ENCODE results near the gene HS6ST3.
"Not testable (repeated sequence)": the region's sequence is repeated elsewhere in the genome, so short reads cannot be mapped to it uniquely, and the experiment has no call there.

HS6ST3 gene

DNA sequence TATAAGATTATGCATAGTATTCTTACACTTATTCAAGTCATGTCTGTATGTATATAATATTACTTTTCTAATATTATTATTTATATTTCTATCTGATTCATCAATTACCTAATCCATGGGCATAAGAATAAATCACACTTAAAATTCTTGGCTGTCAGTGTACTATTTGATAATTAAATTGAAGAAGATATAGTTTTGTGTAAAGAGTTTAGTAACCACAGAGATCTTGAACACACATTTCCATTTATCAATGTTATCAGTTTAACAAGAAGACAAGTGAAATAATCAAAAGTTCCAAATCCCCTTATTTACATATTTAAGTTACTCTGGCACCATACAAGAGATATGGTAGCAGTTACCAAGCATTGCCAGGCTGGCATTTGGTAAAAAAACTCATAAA, 659.9 kb downstream of the HS6ST3 start:
- DNase-seq = no peak

DNA sequence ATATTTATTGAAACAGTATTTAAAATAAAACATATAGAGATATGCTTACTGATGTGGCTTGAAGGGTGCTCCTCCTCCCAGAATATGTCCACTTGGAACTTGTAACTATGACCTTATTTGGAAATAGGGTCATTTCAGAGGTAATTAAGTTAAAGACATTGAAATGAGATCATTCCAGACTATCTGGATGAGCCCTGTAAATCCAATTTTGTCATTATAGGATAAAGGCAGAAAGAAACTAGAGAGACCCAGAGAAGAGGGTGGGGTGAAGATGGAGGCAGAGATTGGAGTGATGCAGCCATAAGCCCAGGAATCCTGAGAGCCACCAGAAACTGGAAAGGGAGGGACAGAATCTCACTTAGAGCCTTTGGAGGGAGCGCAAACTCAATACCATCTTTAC, 661.2 kb downstream of the HS6ST3 start:
- no peak for DNase-seq

DNA sequence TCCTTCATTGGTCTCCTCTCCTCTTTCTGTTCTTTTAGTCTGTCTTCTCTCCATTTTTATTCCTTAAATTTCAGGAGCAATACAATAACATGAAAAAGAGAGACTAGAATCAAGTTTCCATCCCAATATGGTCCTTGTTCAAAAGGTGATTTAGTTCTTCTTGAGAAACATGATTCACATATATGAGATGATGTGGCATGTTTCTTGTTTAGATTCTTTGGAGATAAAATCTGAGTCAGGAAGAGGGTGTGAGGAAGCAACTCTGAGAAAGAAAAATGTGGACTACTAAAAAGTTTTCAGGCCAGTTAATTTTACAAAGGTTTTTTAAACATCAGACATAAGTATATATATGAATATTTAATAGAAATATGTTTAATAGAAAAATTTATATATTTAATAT, 673.0 kb downstream of the HS6ST3 start:
- DNase-seq = no peak

DNA sequence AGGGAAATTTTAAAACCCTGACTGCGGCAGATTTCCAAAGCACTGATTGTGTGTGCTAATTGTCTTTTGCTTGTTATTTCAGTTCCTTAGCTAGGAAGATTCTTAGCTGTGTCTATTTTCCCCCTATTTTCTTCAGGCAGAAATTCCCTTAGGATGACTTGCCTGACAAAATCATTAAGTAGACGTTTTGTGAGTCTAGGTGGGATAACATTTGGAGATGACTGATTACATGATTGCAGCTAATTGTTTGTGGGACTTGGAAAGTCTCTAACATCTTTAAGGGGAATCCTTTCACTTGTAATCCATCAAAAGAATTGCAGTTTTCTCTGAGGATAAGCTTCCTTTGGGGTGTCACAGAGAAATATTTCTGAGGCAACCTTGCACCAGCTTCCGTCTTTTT, 676.4 kb downstream of the HS6ST3 start:
- no peak for DNase-seq

DNA sequence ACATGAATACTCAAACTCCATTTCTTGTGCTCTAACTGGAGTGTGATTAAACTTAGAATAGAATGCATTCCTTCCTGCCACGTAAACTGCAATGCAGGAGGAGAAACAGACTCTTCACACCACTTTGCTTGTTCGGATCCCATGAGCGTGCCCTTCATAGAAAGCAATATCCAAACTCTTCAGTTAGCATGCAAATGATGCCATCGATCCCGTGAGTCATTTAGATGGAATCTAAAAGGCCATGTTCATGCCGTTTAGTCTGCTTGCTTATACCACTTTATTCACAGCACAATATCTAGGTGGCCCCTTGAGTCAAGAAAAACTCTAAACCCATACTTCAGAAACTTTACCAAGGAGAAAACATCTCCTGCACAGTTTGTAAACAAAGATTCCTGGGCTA, 678.6 kb downstream of the HS6ST3 start:
- DNase-seq = no peak

DNA sequence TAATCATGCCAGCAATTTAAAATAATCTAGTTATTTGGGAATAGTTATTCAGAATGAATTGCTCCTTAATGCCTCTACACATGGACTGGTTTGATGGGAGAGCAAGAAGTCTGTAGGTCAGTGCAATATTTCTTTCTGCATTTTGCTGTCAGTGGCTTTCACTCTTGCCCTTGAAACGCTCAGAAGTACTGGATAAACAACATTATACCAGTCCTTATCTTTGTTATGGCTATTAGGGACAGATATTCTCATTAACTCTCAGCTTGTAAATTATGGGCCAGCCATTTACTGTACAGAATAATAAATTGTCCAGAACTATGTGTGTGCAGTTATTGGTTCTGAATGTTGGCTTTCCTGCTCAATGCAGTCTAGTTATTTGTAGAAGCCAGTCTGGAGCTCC, 680.0 kb downstream of the HS6ST3 start:
- DNase-seq = no peak

DNA sequence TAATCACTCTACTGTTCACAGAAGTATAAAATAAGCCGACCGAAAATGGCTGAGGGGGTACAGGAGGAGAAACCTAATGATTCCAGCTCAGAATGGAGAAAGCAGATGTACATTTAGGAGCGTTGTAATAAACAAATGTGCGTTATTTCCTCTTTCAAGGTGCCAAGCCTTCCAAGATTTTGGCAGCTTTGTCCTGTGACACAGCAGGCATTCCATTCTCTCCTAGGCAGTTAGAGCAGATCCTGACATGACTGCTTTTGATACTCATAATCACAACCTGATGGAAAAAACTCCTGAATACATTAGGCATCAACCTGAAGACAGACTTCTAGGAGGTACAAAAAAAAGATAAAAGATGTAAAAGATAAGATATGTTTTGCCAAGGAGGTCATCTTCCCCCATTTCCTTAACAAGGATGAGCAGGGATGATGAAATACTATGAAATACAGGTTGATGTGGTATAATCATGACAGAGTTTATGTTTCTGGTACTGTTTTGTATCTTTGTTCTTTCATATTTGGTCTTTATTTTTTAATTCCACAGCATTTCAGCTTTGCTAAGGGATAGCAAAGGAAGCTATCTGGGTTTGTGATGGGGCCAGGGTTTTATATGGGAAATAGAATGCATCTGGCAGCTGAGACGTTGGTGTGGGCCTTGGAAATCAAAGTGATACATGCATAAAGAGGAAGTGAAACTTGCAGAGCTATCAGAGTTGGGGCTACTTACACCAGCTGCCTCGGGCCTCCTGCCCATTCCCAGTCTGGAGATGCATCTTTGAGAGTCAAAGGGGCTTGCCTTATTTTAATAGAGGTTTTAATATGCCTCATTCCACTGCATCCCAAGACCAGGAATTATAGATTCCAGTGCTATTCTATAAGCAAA, 681.8 kb downstream of the HS6ST3 start:
- DNase-seq = no peak

DNA sequence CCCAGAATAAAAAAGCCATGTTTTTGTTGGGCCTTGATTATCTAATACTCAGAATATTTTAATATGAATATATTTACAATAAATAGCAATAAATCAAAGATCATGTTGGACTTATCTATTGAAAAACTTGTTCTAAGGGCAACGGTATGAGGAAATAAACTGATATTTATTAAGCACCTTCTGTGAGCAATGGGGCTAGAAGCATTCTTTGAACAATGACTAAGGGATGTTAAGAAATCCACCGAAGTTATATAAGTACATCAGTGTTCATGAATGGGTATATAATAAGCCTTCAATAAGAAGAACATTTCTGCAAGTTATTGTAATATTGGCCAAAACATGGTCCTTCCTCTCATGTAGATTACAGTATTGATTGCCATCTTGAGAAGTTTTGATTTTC, 682.5 kb downstream of the HS6ST3 start:
- DNase-seq = no peak

DNA sequence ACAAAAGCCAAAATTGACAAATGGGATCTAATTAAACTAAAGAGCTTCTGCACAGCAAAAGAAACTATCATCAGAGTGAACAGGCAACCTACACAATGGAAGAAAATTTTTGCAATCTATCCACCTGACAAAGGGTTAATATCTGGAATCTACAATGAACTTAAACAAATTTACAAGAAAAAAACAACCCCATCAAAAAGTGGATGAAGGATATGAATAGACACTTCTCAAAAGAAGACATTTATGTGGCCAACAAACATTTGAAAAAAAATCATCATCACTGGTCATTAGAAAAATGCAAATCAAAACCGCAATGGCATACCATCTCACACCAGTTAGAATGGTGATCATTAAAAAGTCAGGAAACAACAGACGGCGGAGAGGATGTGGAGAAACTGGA, 688.4 kb downstream of the HS6ST3 start:
- DNase-seq = not testable (repeated sequence)

DNA sequence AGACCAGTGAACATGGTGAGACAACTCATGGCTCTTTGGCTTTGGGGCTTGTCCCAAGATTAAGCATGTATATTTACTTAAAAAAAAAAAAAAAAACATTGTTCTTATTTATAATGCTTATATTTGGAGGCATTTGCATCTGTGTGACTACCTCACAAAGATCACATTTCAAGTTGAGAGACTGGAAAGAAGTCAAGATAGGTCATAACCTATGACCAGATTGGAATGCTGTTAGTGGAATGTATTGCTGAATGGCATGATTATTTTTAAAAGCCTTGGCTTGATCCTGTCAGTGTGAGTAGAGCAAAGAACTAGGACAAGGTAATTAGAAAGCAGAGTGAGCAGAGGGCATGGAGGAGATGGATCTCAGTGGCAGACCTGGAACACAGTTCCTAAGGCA, 689.8 kb downstream of the HS6ST3 start:
- no peak for DNase-seq

DNA sequence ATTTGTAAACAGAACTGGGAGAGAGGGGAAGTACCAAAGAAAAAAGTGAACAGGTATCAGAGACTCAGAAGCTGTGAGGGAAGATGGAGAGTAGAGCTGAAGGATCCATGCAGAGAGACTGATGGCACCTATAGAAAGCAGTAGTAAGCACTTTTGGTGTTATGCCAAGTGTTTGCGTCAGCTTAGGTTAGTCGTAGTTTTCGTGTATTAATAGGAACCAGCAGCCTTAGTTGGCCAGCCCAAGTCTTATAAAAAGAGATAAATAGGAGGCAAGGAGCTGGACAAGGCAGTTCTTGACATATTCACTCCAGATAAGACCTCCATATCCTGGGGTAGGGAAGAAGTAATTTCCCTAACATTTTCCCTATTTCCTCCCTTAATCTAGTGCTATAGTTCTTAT, 690.2 kb downstream of the HS6ST3 start:
- DNase-seq = no peak

DNA sequence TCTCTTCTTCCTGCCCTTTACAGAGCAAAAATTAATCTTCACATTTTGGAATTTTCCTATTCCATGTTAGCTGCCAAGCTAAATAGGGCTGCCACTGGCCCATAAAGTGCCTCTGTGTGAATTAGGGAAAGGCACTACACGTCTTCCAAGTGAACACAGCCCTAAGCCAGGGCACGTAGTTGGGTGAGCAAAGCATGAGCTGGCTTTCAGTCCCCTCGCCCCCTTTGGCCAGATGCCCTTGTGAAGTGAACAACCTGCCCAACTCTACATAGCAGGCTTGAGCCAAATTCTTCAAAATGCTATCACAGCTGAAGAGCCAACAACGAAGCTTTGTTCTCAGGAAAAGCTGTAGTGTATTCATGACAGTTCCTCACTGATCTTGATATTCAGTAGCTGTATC, 691.2 kb downstream of the HS6ST3 start:
- DNase-seq = no peak

DNA sequence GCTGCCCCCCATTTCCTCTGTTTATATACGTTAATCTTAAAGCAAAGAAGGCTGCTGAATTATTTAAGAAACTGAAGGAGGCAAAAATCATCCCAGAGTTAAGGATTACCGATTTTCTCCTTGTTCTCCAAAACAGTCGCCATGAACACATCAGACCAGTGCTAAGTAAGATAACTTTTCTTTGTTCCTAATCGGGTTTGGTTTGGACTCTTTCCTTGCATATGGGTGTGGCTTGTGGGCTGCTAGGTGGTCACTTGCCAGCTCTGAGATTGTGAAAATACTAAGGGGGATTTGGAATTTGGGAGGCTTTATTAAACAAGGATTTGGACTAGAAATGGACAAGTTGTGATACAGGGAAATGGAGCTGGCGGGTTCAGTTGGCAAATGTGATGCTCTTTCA, 692.3 kb downstream of the HS6ST3 start:
- no peak for DNase-seq

DNA sequence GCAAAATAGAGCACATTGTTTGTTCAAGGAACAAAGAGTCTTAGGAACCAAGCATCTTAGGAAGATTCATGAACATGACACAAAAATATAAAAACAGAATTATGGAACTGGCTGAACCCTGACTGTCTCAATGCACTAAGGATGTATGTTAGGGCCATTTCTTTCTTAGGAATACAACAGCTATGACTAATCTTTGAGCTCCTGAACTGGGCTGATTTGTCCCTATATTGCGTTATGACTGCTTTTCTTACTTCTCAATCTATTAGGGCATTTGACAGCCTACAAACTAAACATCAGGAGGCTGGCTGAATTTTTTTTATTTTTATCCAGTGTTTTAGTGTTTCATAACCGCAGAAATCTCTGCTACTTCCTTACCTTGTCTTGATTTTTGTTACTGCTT, 693.1 kb downstream of the HS6ST3 start:
- no peak for DNase-seq

DNA sequence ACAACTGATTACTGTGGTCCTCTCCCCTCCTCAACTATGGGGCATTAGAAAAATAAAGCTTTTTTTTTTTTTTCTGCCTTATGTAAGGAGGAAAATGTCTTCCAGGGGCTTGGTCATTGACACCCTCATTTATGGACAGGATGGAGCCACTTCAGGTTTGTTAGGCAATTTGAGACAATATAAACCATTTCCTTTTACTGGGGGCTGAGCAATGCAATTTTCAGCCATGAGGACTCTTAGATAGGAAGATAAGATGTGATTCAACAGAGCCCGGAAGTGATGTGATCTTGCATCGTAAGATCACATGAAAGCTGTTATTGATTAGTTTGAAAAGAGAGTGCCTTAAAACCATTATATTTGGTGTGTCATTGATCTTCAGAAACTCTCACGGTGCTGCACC, 693.6 kb downstream of the HS6ST3 start:
- no peak for DNase-seq

DNA sequence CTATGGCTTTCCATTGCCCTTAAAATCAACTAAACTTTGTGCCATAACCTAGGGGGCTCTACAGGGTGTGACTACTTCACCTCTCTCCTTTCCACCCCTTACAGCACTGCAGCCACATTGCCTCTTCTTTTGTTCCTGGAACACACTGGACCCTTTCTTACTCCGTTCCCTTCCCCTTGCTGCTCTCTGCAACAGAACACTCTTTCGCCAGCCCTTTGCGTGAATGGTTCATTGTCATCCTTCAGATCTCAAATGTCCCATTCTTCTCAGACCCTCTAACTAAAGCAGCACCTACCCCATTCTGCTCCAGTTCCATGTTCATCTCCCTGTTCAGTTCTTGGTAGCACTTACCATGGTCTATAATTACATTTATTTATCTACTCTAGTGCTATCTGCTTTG, 696.1 kb downstream of the HS6ST3 start:
- no peak for DNase-seq

DNA sequence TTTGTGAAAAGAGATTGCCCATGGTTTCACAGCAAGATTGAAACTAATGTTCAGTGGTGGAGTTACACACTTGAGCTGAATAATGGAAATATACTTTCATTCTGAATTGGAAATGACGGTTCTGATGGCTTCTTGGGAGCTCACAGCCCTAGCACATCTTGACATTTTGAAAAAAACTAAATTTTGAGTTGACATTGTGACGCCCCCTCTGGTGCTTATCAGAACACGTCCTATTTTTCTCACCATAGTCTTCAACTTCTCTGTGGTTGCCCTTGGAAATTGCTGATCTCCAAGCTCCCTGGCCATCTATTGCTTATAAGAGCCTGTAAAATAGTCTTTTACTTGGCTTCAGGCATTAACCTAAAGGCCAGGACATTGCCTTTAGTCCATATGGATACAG, 702.3 kb downstream of the HS6ST3 start:
- no peak for DNase-seq

DNA sequence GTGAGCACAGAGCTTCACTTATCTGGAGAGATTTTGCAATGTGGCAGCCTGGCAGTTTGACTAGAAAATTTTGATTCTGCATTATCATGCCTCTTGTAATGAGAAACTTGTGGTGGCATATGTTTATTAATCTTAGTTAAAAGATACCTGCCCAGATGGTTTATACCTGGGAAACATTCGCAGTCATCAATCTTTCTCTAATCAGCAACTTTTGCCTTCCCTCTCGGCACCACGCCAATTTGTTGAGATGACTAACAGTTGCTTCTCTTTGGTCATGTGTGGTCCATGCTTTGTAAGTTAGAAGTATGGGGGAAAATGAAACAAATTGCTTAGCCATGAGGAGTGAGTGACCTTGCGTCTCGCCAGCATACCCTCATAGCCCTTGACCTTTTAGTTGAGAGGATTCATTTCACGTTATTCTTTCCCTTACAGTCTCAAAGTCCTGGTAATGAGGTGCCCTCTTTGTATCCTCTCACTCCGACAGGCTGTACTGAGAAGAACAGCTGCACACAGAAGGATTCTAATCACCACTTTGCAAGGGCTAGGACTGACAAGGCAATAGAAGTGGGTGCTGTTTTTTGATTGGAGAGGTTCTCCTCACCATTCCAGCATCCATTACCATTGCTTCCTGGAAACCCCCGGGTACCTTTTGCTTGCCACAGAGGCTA, 703.0 kb downstream of the HS6ST3 start:
- no peak for DNase-seq

DNA sequence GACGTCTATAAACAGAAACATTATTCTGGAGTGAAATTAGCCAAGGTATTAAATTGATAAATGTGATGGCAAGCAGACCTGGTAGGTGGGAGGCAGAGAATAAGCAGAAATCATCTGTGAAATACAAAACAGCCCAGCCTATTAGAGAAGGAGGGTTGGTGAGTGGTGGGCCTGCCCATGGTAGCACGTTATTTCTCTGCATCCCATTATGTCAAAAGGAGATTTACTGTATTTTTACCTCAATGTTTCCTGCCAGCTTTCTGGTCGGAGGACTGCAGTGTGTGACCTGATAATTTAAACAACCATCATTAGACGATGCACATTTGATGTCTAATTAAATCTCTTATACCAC, 703.5 kb downstream of the HS6ST3 start:
- DNase-seq = no peak

DNA sequence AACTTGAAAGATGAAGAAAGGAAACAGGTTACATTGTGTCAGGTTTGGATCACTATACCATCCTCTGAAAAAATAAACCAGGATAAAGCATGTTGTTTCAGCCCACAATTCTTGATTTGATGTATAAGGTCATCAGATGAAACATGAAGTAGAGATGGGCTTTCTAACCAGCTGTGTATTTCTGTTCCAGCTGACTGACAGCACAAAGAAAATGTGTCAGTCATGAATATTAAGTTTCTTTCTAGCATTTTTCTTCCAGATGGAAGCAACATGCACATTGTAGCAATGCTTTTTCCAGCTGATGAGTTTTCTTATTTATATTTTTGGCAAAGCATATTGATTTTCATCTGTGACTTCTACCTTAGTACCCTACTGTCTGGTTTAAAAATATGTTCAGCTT, 704.8 kb downstream of the HS6ST3 start:
- no peak for DNase-seq

DNA sequence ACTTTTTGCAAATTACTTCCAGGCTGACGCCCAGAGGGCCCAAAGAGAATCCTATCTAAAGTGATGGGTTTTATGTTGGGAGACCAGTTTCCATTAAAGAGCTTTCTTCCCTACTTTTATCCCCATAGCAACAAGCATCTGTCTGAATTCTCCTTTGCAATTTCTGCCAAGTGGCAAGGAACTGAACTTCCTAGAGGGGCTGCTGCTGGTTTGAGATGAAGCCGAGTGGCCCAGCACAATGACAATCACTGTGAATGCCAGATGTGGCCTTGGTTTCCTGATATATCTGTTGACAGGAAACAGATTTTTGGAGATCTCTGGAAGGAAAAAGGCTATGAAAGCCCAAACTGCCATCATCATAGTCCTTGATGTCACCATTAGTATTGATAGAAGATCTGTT, 705.8 kb downstream of the HS6ST3 start:
- no peak for DNase-seq

DNA sequence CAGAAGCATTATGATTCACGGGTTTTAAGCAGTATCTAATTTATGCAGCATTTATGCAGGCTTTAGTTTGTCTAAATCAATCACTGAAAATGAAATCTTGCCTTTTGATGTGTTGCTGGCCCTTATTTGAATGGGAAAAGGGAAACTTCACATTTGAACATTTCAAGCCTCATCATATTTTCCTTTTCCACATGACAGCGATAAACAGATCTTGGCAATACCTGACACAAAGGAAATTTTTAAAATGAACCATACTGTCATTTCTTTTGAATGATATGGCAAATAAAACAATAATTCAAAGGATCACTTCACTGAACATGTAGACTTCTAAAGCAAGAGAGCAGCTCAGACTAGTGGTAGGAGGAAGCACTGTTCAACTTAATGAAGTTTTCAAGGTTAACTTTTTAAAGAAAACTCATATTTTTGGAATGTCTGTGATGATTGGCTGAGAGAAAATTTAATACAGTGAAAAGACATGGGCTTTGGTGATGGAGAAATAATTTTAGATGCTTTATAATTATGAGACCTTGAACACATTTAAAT, 706.3 kb downstream of the HS6ST3 start:
- DNase-seq = no peak

DNA sequence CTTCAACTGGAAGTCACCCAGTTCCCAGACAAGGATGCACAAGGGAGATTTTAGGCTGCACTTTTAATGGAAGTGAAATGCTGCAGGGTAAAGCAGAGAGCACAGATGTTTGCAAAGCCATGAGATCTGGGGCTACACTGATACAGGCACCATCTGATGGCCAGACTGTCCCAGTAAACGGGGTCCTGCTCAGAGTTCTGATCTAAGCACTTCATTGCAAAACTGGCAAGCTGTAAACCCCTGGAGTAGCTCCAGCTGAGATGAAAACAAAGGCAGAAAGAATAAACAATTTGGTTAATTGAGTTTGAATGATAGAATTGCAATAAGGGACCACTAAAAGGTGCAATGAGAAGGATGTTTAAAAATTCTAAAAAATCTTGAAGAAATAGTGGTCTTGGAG, 707.2 kb downstream of the HS6ST3 start:
- DNase-seq = no peak

DNA sequence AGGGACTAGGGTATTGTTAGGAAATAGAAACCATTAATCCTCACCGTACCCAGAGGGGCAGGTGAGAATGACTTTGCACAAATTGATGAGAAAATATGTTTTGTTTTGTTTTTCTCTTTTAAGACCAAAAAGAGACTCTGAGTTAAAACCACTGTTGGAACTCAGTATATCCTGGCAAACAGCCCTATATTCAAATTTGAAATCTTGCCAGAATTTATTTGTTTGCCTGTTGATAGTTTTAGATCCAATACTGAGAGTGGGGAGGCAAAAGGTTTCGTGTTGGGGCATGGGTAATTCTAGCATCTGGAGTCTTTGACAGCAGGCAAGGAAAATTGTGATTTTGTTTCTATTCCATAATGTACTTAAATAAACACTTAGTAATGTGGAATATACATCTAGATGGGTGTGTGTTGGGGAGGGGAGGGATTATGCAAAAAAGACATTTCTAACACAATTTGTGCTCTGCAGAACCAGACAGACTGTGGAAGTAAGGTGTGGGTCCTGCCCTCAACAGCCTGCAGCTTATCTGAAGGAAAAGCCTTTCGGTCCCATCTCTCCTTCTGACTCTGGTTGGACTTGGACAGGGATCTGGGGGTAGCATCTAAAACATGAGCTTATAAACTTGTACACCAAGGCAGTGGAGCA, 713.7 kb downstream of the HS6ST3 start:
- DNase-seq = no peak

All from DMS79 (cell line).